ENCODE data around the gene GALNT2. TPM values are rescaled to one million over a fixed set of nuclear protein-coding genes. Genes with fewer than 3 reads are reported as not detected.

Gene GALNT2
- total and polyA plus RNA-seq, 7 donors, result 43.7 to 88.7 (median 75.7) TPM

- Histone ChIP-seq H3K4me3 (no peak overlapping the region), H3K27ac (no peak overlapping the region), H3K4me1 (peaks cover 4% of the 10 kb centered on the region), H3K36me3 (ENCODE audit: insufficient read depth in 1 of 2, low read depth in 1 of 2) (no peaks in the 10 kb centered on the region), H3K9me3 (no peaks in the 10 kb centered on the region), H3K27me3 (ENCODE audit: insufficient read depth in 3 of 3, low read length in 2 of 3) (no peaks in the 10 kb centered on the region)
- ATAC-seq (no peak), DNase-seq (no peak)
- TF ChIP-seq CTCF (IDR thresholded peaks at IDR 0.05), result no peak
- intact Hi-C loops (cut with DNase I), result loop anchor here in 1 of 2 donors (5.0 to 10.0 kb wide), 2 partner anchors 90 to 458 kb away; no protein-coding TSS in a partner anchor
- 65 to 73% (median 70%) methylated on average over 3 of the region's 3 CpGs for WGBS, 3 donors
Observed at GRCh38 chr1:230312676-230313075, 245.6 kb downstream of the GALNT2 start.

GRCh38 chr1:230313453-230314141 is 246.6 kb downstream of the GALNT2 start:
- Histone ChIP-seq H3K27me3 (ENCODE audit: insufficient read depth in 3 of 3, low read length in 2 of 3) (no peaks in the 10 kb centered on the region), H3K4me3 (no peak overlapping the region), H3K4me1 (peaks cover 9% of the 10 kb centered on the region), H3K36me3 (ENCODE audit: insufficient read depth in 1 of 2, low read depth in 1 of 2) (no peaks in the 10 kb centered on the region), H3K27ac (no peak overlapping the region), H3K9me3 (no peaks in the 10 kb centered on the region)
- DNase-seq (no peak), ATAC-seq (no peak)
- 61 to 83% (median 67%) methylated on average over 12 of the region's 12 CpGs for whole genome bisulfite sequencing, 3 donors
- no peak for TF ChIP-seq CTCF (IDR thresholded peaks at IDR 0.05)
- intact Hi-C loops (cut with DNase I), result loop anchor here in 1 of 2 donors (5.0 to 10.0 kb wide), 2 partner anchors 91 to 459 kb away; no protein-coding TSS in a partner anchor

- Histone ChIP-seq H3K9me3 (no peaks in the 10 kb centered on the region), H3K4me1 (peaks cover 9% of the 10 kb centered on the region), H3K4me3 (no peak overlapping the region), H3K27me3 (ENCODE audit: insufficient read depth in 3 of 3, low read length in 2 of 3) (no peaks in the 10 kb centered on the region), H3K27ac (no peak overlapping the region), H3K36me3 (ENCODE audit: insufficient read depth in 1 of 2, low read depth in 1 of 2) (no peaks in the 10 kb centered on the region)
- 77 to 86% (median 82%) methylated on average over 8 of the region's 8 CpGs for WGBS, 3 donors
- DNase-seq, result no peak
- ATAC-seq, result no peak
- intact Hi-C loops (cut with DNase I), result loop anchor here in 1 of 2 donors (5.0 to 10.0 kb wide), 2 partner anchors 92 to 459 kb away; no protein-coding TSS in a partner anchor
- no peak for TF ChIP-seq CTCF (IDR thresholded peaks at IDR 0.05)
Observed at GRCh38 chr1:230314142-230314470, 247.1 kb downstream of the GALNT2 start.

GRCh38 chr1:230315099-230315498 is 248.1 kb downstream of the GALNT2 start:
- no peaks in the 10 kb centered on the region for H3K9me3 ChIP-seq
- no peak for ATAC-seq
- H3K27ac ChIP-seq, result no peak overlapping the region
- no peaks in the 10 kb centered on the region for H3K27me3 ChIP-seq (ENCODE audit: insufficient read depth in 3 of 3, low read length in 2 of 3)
- no peaks in the 10 kb centered on the region for H3K36me3 ChIP-seq (ENCODE audit: insufficient read depth in 1 of 2, low read depth in 1 of 2)
- H3K4me3 ChIP-seq, result no peak overlapping the region
- peaks cover 11% of the 10 kb centered on the region for H3K4me1 ChIP-seq
- TF ChIP-seq CTCF (IDR thresholded peaks at IDR 0.05), result no peak
- 71 to 96% (median 78%) methylated on average over 6 of the region's 6 CpGs for WGBS, 3 donors
- intact Hi-C loops (cut with DNase I), result loop anchor here in 1 of 2 donors (10.0 kb wide), 1 partner anchor 460 kb away; no protein-coding TSS in a partner anchor
- DNase-seq, result no peak

Measured in psoas muscle (tissue), 8 donors.